Activated naive CD8-positive, alpha-beta T cell treated with anti-CD3 and anti-CD28 coated beads for 36 hours (primary cell): ENCODE measurements around the gene RAB7A. TPM values are rescaled to one million over a fixed set of nuclear protein-coding genes. Genes with fewer than 3 reads are reported as not detected.

Source experiments
- DNase-seq: peaks from one replicate; pipeline ENCODE4 v3.0.0; 2021
- H3K27ac Mint-ChIP-seq: one replicate; pipeline ENCODE4 v1.8.0; 2022; ENCODE audit warnings: mild to moderate bottlenecking, moderate library complexity, mixed read lengths
- H3K27me3 Mint-ChIP-seq: one replicate; pipeline ENCODE4 v1.8.0; 2022; ENCODE audit warnings: mild to moderate bottlenecking, mixed read lengths
- H3K36me3 Mint-ChIP-seq: one replicate; pipeline ENCODE4 v1.8.0; 2021; ENCODE audit warnings: mild to moderate bottlenecking, mixed read lengths
- H3K4me1 Mint-ChIP-seq: one replicate; pipeline ENCODE4 v1.8.0; 2021; ENCODE audit warnings: mixed read lengths
- H3K4me3 Mint-ChIP-seq: one replicate; pipeline ENCODE4 v1.8.0; 2022; ENCODE audit warnings: mild to moderate bottlenecking, moderate library complexity, mixed read lengths
- H3K9me3 Mint-ChIP-seq: one replicate; pipeline ENCODE4 v1.8.0; 2022; ENCODE audit warnings: mixed read lengths
- total RNA-seq, 2 experiments: library from RNA; stranded (reverse); gene quantifications; one replicate each; pipeline ENCODE4 v1.2.3, GENCODE V29; 2021

RAB7A gene
- total RNA-seq, 2 experiments from 2014 or later: 260 to 278 TPM

DNA sequence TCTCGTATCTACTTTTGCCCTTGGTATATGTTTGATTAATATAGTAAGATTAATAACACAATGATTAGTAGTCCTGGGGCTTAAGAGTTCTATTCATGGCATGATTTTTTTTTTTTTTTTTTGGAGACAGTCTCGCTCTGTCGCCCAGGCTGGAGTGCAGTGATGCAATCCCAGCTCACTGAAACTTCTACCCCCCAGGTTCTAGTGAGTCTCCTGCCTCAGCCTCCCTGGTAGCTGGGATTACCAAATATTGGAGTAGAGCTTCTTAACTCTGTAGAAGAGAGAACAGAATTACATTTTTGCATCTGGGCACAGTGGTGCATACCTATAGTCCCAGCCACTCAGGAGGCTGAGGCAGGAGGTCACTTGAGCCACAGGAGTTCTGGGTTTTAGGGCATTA is 58.9 kb downstream of the RAB7A start:
- Mint-ChIP-seq H3K36me3 (peaks cover 26% of the 10 kb centered on the region), H3K27me3 (no peaks in the 10 kb centered on the region), H3K4me1 (peaks cover 86% of the 10 kb centered on the region), H3K4me3 (no peak overlapping the region), H3K27ac (peak overlapping the region; percentile 26), H3K9me3 (no peaks in the 10 kb centered on the region)
- DNase-seq: no peak

DNA sequence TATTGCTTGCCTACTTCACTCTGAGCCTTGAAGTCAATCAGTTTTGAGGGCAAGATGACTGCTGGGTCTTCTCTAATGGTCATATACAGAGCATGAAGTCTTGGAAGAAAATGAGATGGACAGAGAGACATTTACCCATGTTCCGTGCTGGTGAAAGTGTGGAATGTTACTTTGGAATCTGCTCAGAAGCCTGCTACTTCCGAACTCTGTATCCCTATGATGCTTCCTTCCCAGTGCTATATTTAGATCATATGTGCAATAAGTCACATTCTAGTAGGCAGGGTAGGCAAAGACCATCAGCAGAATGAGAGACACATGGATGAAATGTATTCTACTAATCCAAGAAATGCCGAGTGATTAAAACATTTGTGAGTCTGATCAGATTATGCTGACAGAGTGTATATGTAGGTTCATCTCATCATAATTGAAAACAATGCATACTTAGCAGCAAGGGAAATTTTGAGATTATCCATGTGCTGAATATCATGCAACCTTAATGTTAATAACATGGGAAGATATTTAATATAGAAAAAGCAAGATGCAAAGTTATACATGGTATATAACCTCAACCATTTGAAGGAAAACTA is 60.5 kb downstream of the RAB7A start:
- H3K4me1 Mint-ChIP-seq: peaks cover 91% of the 10 kb centered on the region
- H3K27me3 Mint-ChIP-seq: no peaks in the 10 kb centered on the region
- H3K27ac Mint-ChIP-seq: peak overlapping the region; percentile 99
- no peak for DNase-seq
- peaks cover 36% of the 10 kb centered on the region for H3K36me3 Mint-ChIP-seq
- no peaks in the 10 kb centered on the region for H3K9me3 Mint-ChIP-seq
- no peak overlapping the region for H3K4me3 Mint-ChIP-seq

DNA sequence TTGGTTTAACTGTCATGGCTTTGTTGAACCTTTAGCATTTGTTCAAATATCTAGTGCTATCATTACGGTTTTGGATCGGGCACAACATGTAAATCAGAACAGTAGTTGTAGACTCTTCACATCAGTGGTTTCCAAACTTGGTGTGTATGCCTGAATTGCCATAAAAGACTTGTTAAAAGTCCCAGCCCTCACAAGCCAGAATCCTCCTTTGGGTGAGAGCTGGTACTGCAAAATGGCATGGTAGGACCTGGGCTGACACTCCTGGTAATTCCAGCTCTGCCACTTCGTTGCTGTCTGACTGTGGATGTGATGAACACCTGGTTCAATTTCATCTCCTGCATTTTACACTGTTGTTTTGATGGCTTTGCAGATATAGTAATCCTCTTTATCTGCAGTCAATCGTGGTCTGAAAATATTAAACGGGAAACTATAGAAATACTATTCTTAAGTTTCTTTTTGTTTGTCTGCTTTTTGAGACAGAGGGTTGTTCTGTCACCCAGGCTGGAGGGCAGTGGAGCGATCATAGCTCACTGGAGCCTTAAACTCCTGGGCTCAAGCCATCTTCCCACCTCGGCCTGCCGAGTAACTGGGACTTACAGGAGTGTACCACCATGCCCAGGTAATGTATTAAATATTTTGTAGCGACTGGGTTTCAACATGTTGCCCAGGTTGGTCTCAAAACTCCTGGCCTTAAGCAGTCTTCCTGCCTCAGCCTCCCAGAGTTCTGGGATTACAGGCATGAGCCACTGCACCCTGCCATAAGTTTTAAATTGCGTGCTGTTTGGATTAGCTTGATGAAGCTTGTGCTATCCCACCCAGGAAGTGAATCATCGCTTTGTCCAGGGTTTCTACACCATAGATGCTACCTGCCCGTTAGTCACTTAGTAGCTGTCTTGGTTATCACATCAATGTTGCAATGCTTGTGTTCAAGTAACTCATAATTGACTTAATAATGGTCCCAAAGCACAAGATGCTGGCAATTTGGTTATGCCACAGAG is 61.6 kb downstream of the RAB7A start:
- Mint-ChIP-seq H3K27me3 (no peaks in the 10 kb centered on the region), H3K36me3 (peaks cover 37% of the 10 kb centered on the region), H3K27ac (peak overlapping the region; percentile 99), H3K4me3 (peak overlapping the region; percentile 76), H3K4me1 (peaks cover 93% of the 10 kb centered on the region), H3K9me3 (no peaks in the 10 kb centered on the region)
- DNase-seq: peak; percentile 48

DNA sequence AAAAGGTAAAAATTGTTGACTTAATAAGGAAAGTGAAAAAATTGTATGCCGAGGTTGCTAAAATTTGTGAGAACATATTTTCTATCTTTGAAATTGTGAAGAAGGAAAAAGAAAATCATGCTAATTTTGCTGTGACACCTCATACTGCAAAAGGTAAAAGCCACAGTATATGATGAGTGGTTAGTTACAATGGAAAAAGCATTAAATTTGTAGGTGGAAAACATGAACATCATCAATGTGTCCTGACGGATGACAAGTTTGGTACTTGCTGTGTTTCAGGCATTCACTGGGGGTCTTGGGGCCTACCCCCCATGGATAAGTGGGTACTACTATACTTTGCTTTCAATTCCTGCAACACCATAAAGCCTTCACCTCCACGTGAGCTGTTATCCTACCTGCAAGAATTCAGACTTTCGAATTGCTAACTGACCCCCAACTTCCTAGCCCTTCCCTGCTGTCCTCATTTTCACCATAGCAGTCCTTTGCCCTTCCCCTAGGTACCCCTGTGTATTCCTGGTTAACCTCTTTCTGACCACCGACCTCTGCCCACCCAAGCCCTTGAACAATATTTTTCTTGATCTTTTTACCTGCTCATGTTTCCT is 62.4 kb downstream of the RAB7A start:
- Mint-ChIP-seq H3K27me3 (no peaks in the 10 kb centered on the region), H3K36me3 (peaks cover 37% of the 10 kb centered on the region), H3K27ac (peak overlapping the region; percentile 99), H3K9me3 (no peaks in the 10 kb centered on the region), H3K4me1 (peaks cover 92% of the 10 kb centered on the region), H3K4me3 (peak overlapping the region; percentile 76)
- peak; percentile 36 for DNase-seq

DNA sequence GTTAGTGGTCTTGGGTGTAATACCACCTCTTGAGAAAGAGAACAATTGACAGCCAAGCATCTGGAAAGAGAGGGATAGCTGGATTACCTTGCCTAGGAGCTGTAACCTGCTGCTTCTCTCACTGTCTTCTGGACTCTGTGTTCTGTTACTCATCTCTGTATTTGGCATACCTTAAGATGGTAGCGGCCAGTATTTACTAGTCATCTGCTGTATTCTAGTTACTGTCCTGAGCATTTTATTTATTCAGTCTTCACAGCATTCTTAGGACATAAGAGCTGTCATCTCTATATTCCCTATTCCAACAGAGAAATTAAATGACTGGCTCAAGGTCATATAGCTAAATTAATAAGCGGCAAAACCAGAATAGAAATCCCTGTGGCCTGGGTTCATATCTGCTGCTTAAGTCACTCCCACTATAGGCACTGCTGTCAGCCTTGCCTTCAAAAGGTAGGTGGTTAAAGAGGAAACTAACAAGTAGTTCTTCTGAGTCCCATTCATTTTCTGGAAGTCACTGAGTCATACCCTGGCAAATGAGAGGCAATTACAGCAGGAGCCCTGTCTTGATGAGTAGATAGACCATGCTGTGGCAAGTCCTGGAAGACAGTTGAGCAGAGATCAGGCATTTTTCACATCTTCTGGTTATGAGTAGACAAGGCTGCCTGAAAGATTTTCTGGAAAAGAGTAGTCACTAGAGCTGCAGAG is 68.2 kb downstream of the RAB7A start:
- peak overlapping the region; percentile 46 for H3K4me3 Mint-ChIP-seq
- H3K27me3 Mint-ChIP-seq: no peaks in the 10 kb centered on the region
- peak overlapping the region; percentile 95 for H3K27ac Mint-ChIP-seq
- peak; percentile 61 for DNase-seq
- peaks cover 47% of the 10 kb centered on the region for H3K36me3 Mint-ChIP-seq
- H3K9me3 Mint-ChIP-seq: no peaks in the 10 kb centered on the region
- H3K4me1 Mint-ChIP-seq: peaks cover 82% of the 10 kb centered on the region

DNA sequence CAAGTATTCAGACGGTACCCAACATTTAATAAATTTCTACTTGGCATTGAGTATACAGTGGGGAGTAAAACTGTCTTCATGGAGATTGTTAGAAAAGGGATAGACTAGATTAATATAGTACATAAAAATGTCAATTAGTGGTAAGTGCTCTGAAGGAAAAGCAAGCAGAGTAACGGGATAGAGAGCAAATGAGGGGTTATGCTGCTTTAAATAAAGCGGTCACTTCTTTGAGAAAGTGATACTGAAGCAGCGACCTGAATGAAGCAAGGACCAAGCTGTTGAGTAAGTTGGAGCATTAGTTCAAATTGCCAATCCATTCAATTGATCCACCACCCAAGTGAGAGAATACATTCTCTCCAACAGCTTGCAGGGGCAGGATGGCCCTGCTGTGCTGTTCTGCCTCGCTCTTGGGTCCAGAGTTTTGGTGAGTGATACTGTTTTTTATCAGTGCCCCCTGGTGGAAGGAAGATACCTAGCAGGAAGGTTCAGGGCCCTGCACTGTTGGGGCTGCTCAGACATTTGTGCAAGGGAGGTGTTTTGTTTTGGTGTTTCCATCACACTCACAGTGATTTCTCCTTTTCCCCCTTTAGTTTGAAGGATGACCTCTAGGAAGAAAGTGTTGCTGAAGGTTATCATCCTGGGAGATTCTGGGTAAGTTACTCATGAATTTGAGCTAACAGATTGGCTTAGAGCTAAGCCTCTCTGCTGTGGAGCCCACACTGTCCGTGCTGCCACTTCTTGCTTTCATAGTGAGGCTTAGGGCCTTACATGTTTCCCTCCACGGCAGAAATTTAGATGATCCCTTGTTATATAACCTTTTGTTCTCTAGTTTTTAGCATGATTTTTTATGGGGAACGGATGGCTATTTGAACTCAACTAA is 69.0 kb downstream of the RAB7A start:
- Mint-ChIP-seq H3K9me3 (no peaks in the 10 kb centered on the region), H3K27me3 (no peaks in the 10 kb centered on the region), H3K4me1 (peaks cover 83% of the 10 kb centered on the region), H3K36me3 (peaks cover 54% of the 10 kb centered on the region), H3K27ac (peak overlapping the region; percentile 95), H3K4me3 (peak overlapping the region; percentile 46)
- DNase-seq: peak; percentile 56

DNA sequence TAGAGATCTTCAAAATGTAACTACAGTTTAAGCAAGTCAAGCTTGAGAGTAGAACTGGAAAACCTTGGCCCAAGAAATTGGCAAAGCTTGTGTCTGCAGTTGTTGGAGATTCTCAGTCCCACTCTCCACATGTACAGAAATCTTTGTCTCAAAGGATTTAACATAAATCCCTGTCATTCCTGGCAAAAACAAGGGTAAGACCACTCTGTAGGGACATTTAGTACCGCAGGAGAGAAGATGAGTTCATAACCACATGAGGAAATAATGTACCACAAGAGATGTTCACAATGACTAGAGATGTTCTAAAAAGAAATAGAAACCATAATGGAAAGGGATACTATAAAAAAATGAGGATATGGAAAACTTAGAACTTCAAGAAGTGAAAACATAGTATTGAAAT is 73.7 kb downstream of the RAB7A start:
- Mint-ChIP-seq H3K4me3 (peak overlapping the region; percentile 77), H3K27me3 (no peaks in the 10 kb centered on the region), H3K4me1 (peaks cover 79% of the 10 kb centered on the region), H3K27ac (peak overlapping the region; percentile 100), H3K36me3 (peaks cover 69% of the 10 kb centered on the region), H3K9me3 (peaks cover 3% of the 10 kb centered on the region)
- DNase-seq: no peak

DNA sequence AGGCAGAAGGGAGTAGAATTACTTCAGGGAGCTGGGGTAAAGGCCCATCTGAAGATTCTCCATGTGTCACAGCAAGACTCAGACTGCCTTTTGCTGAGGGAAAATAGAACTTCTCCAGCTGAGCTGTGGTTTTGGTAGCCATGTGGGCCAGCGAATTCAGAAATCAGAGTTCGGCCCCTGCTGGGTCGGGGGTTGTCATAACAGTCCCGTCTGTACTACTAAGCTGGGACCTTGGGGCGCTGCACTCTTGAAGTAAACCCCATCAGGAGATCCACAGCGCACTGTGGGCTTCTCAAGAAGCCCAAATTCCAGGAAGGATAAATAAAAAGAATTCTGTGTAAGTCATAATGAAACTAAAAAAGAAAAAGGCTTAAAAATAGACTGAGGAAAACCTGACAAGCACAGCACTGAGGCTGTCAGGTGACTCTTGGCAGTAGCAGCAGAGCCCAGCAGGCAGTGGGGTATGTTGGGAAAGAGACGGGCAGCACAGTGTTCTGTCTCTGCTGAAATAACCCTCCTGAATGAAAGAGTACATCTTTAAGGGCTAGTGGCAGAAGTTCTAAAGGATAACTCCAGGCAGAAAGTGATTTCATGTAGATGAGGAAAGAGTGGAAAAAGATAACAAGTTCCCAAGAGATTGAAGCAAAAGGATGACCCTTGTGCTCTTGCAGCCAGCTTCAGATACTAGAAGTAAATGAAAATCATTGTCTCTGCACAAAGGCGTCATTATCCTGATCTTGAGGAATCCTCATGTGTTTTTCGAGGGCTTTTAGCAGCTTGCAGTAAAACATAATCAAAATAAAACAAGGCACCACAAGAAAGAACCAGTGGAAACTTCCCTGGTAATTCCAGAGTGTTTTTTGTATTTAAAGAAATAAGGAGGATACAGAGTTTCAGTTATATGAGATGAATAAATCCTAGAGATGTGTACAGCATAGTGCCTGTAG is 74.5 kb downstream of the RAB7A start:
- H3K27ac Mint-ChIP-seq: peak overlapping the region; percentile 100
- peaks cover 80% of the 10 kb centered on the region for H3K4me1 Mint-ChIP-seq
- DNase-seq: peak; percentile 67
- peaks cover 3% of the 10 kb centered on the region for H3K9me3 Mint-ChIP-seq
- peaks cover 73% of the 10 kb centered on the region for H3K36me3 Mint-ChIP-seq
- peak overlapping the region; percentile 80 for H3K4me3 Mint-ChIP-seq
- no peaks in the 10 kb centered on the region for H3K27me3 Mint-ChIP-seq

DNA sequence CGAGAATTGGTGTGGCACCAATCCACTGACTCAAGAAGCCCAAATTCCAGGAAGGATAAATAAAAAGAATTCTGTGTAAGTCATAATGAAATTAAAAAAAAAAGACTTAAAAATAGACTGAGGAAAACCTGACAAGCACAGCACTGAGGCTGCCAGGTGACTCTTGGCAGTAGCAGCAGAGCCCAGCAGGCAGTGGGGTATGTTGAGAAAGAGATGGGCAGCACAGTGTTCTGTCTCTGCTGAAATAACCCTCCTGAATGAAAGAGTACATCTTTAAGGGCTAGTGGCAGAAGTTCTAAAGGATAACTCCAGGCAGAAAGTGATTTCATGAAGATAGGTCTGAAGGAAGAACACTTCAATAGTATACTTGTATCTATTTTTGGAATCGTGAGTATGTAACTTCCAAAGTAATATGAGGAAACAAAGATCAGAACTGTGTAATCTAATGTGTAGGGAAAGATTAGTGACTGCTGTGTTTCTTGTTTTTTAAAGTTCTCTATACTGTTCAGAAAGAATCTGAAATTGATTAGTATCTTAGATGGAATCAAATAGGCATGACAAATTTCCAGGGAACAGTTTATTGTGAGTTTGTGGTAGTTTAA is 75.9 kb downstream of the RAB7A start:
- Mint-ChIP-seq H3K27ac (peak overlapping the region; percentile 100), H3K27me3 (no peaks in the 10 kb centered on the region), H3K9me3 (peaks cover 3% of the 10 kb centered on the region), H3K36me3 (peaks cover 79% of the 10 kb centered on the region), H3K4me1 (peaks cover 89% of the 10 kb centered on the region), H3K4me3 (peak overlapping the region; percentile 80)
- DNase-seq: peak; percentile 43

DNA sequence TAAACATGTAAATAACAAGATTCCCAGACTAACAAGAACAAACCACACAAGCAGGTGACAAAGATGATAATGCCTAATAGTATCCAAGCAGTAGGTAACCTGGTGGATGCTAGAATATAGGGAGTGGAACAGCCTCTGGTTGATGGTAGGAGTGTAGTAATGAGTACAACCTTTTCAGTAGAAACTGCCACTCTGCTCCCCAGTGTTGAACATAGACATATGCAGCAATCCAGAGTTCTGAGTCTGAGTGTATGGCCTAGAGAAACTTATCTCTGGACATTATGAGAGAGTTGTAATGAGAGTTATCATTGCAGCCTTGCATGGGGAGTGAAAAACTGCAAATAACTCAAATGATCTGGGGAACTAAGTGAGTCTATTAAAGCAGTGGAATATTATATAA is 77.3 kb downstream of the RAB7A start:
- no peak for DNase-seq
- peak overlapping the region; percentile 100 for H3K27ac Mint-ChIP-seq
- peaks cover 79% of the 10 kb centered on the region for H3K36me3 Mint-ChIP-seq
- H3K4me3 Mint-ChIP-seq: peak overlapping the region; percentile 67
- peaks cover 3% of the 10 kb centered on the region for H3K9me3 Mint-ChIP-seq
- peaks cover 79% of the 10 kb centered on the region for H3K4me1 Mint-ChIP-seq
- no peaks in the 10 kb centered on the region for H3K27me3 Mint-ChIP-seq

DNA sequence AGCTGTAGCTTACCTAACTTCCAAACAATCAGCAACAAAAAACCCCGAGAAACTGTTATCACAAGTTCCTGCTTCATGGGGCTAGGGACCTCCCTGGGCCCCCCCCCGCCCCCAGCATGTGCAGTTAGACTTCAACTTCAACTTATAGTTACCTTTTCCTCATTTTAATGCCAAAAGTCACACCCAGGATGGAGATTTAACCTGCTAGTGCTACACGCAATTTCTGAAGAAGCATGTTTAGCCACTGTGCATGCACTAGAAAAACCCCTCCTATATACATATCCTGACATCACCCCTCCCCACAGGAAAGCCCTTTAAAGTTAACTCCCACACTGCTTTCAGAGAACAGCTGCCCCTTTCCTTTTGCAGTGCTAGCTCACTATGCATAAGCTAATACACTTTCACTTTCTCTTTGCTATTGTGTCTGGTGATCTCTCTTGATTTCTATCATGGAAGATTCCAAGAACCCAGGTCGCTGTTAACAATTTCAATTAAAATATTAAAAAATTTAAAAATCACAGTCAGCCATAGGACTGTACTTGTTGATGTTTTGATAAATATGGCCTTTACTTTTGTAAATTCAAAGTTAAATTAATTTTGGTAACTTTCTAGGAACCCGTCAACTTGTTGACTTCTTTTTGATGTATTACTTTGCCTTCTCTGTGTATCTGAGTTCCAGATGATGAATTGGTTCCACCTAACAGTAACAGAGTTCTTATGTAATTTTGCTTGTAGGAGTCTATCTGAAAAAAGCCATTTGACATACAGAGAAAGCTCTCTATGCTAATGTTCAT is 78.2 kb downstream of the RAB7A start:
- Mint-ChIP-seq H3K9me3 (peaks cover 3% of the 10 kb centered on the region), H3K4me1 (peaks cover 76% of the 10 kb centered on the region), H3K4me3 (peak overlapping the region; percentile 67), H3K27ac (peak overlapping the region; percentile 100), H3K27me3 (no peaks in the 10 kb centered on the region), H3K36me3 (peaks cover 75% of the 10 kb centered on the region)
- peak; percentile 62 for DNase-seq

DNA sequence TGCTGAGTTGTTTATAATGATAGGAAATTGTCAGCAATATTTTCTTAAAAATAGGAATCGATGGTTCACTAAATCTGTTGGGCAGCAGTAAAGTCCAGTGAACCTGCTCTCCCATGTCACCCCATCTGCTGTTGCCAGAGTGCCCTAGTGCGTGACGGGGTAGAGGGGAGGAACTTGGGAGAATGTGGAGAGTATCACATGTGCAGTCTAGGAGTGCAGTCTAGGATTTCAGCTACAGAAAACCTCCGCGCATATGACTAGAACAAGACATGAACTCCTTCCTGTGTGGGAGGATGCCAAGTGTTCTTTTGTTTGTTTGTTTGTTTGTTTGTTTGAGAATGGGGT is 78.8 kb downstream of the RAB7A start:
- no peaks in the 10 kb centered on the region for H3K27me3 Mint-ChIP-seq
- no peak for DNase-seq
- H3K9me3 Mint-ChIP-seq: peaks cover 3% of the 10 kb centered on the region
- H3K36me3 Mint-ChIP-seq: peaks cover 74% of the 10 kb centered on the region
- H3K4me3 Mint-ChIP-seq: peak overlapping the region; percentile 42
- peak overlapping the region; percentile 95 for H3K27ac Mint-ChIP-seq
- peaks cover 70% of the 10 kb centered on the region for H3K4me1 Mint-ChIP-seq
